Activated CD4-positive, alpha-beta T cell treated with anti-CD3 and anti-CD28 coated beads for 48 hours (primary cell): ENCODE measurements around the gene IL1B.

ENCODE experiments used
- DNase-seq: peaks from one replicate; pipeline ENCODE4 v3.0.0-alpha.2; 2020

IL1B gene

DNA sequence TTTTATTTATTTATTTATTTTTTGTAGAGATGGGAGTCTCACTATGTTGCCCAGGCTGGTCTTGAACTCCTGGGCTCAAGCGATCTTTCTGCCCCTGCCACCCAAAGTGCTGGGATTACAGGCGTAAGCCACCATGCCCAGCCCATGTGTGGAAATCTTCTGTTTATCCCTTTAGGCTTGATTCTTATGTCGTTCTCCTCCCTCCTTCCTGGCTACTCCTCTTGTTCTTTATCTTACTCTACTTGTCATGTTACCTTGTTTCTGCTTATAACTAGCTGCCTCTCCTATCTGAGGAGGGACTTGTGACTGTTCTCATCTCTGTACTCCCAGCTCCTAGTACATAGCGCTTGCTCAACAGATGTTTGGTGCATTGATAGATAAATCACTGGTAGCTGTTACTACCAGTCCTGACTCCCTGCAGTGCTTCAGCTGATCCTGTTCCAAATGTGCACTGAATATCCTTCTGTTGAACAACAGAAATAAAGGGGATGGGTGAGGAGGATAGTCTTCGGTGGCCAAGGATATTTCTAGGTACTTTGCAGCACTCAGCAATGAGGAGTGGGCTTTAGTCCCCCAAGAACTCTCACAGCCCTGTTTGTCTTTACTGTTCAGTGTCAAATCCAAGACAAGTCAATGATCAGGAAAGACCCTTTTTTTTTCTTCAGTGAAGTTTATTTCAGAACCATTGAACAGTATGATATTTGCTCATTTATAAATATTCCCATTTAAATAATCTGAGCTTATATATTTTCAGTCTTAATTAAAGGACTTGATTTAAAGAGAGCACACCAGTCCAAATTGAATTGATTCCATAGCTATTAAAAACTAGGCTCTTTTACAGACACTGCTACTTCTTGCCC is 7.2 kb downstream of the IL1B start:
- no peak for DNase-seq

GRCh38 chr2:112828251-112828691 is 8.3 kb downstream of the IL1B start:
- DNase-seq: no peak

DNA sequence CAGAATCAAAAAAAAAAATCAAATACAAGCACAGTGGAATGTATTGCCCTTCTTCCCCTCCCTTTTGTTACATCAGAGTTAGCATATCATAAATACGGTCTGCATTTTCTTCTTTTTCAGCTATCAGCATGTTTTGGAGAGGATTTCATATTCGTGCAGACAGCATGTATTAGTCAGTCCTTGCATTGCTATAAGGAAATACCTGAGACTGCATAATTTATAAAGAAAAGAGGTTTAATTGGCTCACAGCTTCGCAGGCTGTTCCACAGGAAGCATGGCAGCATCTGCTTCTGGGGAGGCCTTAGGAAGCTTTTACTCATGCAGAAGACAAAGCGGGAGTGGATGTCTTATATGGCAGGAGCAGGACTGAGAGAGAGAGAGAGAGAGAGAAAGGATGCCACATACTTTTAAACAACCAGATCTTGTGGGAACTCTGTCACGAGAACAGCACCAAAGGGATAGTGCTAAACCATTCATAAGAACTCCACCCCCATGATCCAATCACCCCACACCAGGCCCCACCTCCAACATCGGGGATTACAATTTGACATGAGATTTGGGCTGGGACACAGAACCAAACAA is 8.9 kb downstream of the IL1B start:
- no peak for DNase-seq

DNA sequence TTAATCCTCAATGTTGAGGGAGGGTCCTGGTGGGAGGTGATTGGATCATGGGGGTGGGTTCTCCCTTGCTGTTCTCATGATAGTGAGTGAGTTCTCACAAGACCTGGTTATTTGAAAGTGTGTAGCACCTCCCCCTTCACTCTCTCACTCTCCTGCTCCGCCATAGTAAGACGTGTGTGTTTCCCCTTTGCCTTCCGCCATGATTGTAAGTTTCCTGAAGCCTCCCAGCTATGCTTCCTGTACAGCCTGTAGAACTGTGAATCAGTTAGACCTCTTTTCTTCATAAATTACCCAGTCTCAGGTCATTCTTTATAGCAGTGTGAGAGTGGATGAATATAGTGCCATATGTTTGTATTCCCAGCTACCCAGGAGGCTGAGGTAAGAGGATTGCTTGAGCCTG is 9.6 kb downstream of the IL1B start:
- no peak for DNase-seq

GRCh38 chr2:112825706-112826105 is 10.9 kb downstream of the IL1B start:
- DNase-seq: no peak

- DNase-seq: no peak
Observed at GRCh38 chr2:112824694-112825085, 11.9 kb downstream of the IL1B start.

DNA sequence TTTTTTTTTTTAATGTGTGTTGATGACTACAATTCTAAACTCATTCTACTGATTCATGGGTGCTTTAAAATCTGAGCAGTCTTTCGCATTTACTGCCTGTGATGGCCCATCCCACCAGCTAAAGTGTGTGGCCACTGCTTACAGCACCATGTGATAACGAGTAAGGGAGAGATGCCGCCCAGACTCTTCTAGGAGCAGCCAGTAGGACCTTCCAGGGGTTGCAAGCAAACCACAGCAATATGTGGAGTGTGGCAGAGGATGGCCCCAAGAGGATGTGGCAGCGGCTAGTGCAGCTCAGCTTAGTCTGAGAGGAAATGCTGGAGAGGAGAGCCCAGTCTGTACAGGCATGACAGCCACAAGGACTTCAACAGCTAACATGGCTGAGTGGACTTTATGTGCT is 14.9 kb downstream of the IL1B start:
- peak; percentile 35 for DNase-seq

DNA sequence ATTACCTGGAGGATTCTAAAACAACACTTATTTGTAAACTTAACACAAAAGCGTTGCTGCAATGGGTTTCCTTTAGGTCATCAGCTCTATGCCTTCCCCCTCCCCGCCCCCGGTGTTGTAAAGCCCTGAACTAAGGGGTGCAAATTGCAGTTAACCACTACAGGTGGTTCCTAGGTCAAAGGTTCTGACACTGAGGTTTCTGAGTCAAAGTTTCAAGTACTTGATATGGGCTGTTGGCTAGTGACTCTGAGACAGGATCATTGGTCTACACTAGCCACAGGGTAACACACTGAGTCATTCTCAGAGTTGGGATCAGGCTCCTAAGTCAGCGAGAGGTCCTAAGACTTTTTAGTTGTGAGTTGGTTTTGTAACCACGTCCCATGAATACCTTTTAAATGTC is 15.4 kb downstream of the IL1B start:
- peak; percentile 75 for DNase-seq

- DNase-seq: no peak
Observed at GRCh38 chr2:112820343-112820742, 16.2 kb downstream of the IL1B start.

- DNase-seq: no peak
Observed at GRCh38 chr2:112819081-112819480, 17.5 kb downstream of the IL1B start.

DNA sequence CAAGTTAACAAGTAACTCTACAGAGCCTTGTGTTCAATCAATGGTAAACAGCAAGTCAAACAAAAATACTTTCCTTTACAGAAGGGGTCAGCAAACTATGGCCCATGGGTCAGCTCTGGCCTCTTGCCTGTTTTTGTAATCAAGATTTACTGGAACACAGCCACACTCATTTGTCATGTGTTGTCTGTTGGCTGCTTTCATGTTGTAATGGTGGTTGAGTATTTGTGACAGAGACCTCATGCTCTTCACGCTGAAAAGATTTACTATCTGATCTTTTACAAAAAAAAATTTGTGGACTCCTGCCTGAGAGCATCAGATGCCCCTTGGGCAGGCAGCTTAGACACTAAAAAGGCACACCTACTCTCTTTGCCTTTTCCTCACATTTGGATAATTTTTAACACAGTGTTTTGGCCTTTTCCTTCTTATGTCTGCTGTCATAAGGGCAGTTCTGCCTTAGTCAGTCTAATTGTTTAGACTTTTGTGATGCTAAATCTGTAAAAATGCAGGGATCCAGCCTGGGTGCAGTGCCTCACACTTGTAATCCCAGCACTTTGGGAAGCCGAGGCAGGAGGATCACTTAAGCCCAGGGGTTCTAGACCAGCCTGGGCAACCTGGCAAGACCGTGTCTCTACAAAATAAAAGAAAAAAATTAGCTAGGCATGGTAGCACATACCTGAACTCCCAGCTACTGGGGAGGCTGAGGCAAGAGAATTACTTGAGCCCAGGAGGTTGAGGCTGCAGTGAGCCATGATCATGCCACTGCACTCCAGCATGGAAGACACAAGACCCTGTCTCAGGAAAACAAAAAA is 18.3 kb downstream of the IL1B start:
- DNase-seq: no peak

DNA sequence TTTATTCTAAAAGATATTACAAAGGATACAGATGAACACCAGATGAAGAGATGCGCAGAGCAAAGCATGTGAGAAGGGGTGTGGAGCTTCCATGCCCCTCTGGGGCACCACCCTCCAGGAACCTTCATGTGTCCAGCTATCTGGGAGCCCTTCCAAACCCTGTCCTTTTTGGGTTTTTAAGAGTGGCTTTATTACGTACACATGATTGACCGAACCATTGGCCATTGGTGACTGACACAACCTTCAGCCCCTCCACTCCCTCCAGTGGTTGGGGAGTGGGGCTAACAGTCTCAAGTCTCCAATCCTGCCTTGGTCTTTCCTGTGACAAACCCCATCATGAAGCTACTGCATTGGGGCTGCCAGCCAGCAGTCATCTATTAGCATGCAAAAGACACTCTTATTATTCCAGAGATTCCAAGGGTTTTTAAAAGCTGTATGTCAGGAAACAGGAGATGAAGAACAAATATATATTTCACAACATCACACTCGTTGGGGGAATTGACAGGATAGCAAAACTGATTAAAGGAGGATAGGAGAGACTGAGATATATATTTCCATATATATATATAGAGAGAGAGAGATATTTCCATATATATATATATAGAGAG is 19.4 kb downstream of the IL1B start:
- no peak for DNase-seq

GRCh38 chr2:112814278-112814677 is 22.3 kb downstream of the IL1B start:
- no peak for DNase-seq

DNA sequence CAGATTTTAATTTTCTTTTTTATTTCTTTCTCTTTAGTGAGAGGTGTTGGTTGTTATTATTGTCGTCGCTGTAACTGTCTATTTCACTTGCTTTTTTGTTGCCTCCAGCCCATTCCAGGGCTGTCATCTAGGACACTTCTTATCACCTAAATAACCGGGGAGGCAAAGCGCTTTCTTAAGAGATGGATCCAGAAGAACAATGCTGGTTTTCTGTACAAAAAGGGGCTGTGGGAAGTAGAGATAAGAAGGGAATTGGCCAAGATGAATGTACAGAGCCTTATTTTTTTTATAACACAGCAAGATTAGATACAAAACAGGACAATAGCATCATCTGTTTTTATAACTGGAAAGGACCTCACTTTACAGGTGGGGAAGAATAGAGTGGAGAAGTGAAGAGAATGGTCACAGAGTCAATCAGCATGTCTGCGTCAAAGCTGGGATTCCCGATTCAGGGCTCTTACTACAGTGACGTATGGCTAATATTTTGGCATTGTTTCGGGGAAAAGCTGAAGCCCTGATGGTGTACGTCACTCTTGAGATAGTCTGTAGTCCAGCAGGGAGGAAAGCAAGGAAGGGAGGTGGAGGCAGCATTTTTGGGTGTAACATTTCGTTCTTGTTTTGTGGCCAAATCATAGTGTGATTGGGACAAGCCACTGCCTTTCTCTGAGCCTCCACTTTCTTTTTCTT is 23.2 kb downstream of the IL1B start:
- DNase-seq: no peak

DNA sequence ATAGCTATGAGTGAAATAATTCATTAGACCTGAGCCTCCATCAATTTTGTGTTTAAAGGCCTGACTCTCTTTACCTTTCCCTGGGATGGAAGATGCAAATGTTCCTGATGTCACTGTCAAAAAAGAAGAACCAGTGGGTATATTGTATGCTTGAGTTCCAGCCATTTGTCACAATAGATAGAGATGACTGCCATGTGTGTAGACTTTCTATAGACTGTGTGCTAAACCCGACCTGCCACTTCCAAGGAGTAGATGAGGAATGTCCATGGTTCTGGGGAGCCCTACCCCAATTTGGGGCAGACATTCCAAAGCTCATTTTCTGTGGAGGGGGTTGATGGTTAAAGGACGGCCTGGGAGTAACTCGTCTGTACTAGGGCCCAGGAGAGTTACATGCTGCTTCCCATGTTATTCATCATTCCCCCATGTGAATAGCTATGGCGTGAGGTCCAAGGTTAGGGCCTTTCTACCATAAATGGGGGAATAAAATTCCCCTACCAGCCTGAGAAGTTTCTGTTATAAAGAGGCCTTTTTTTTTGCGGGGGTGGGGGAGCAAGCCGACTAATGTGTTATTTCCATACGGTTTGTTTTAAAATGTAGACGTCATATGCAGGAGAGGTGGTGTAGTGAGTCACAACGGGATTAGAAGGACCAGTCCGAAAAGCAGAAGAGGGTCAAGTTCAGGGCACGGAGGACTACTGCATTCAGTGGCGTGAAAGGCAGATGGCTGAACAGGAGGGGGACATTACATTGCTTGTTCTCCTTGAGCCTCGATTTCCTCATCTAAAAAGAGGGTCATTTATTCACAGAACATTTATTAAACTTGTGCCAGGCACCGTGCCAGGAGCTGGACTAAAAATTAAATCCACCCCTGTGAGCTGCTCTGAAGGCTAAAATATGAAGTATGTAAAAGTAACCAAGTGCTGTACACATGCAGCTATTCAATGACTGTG is 24.0 kb downstream of the IL1B start:
- no peak for DNase-seq

DNA sequence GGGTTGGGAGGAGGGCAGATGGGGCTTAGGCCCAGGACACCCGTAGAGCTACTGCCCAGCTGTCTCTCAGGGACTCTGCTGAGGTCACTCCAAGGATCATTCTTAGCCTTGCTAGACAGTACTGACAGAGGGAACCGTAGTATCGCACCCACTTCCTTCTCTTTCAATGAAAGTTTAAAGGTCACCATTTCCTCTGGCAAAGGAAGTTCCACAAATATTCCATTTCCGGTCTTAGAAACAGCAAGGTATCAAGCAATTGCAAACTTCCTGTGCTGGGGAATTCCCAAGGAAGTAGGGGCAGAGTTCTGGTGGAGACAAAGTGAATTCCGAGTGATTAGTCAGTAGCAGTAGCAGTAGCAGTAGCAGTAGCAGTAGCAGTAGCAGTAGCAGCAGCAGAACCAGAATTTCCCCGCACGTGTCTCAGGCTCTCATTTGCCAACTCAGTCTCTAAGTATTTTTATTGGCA is 24.7 kb downstream of the IL1B start:
- peak; percentile 24 for DNase-seq

DNA sequence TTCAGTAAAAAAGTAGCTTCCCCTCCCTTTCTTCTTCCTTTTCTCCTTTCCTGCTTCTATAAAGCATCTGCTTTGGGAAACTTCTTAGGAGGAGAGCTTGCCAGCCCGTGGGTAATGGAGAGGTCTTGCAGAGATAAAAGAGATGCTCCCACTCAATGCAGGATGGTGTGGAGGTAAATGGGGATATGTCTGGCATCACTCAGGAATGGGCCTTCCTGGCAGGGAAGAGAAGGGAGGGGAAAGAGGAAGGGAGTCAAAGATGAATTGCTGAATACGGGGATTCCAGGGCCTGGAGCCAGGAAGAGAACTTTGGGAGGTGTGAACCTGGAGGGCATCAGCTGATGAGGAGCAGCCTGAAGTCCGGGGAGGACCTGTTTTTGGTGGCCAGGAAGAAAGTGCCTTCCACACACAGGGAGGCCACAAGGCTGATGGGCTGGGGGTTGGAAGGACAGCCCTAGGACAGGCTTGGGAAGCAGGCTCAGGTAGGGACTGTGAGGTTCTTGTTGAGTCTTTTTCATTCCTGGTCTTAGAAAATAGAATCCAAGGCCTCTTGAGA is 25.2 kb downstream of the IL1B start:
- no peak for DNase-seq

DNA sequence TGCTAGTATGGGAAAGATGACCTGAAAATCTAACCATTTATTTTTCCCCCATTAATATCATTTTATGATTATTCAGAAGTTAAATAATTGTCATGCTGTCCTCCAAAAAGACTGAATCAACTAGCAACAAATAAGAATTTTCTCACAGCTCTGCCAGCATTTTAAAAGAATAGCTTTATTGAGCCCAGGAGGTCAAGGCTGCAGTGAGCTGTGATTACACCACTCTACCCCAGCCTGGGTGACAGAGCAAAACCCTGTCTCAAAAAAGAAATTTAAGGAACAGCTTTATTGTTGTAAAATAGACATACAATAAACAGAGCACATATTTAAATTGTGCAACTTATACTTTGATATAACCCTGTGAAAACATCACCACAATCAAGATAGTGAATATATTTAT is 27.5 kb downstream of the IL1B start:
- DNase-seq: no peak

GRCh38 chr2:112807233-112807807 is 29.3 kb downstream of the IL1B start:
- no peak for DNase-seq

GRCh38 chr2:112805542-112805941 is 31.0 kb downstream of the IL1B start:
- no peak for DNase-seq
